H9 (cell line): ENCODE measurements around the gene HSFX4. TPM values are rescaled to one million over a fixed set of nuclear protein-coding genes. Genes with fewer than 3 reads are reported as not detected.

ENCODE experiments used
- DNase-seq: peaks from one replicate; pipeline ENCODE4 v3.0.0-alpha.2; 2017
- H2AFZ ChIP-seq: one replicate; pipeline ENCODE4 v1.6.1; 2013; ENCODE audit warnings: mild to moderate bottlenecking, low read length, control low read depth, moderate library complexity
- H2AK5ac ChIP-seq: 2 replicates; pipeline ENCODE4 v1.6.1; 2013; ENCODE audit warnings: low read length, control low read depth, mixed read lengths; ENCODE audit not compliant: insufficient read length
- H2BK120ac ChIP-seq: one replicate; pipeline ENCODE4 v1.6.1; 2013; ENCODE audit warnings: low read depth, mild to moderate bottlenecking, low read length, control low read depth, inconsistent platforms; ENCODE audit not compliant: poor library complexity, severe bottlenecking
- H2BK12ac ChIP-seq: 2 replicates; pipeline ENCODE4 v1.6.1; 2013; ENCODE audit warnings: low read length, control low read depth, mixed read lengths, low read depth; ENCODE audit not compliant: insufficient read length
- H2BK15ac ChIP-seq: 2 replicates; pipeline ENCODE4 v1.6.1; 2013; ENCODE audit warnings: low read depth, low read length, control low read depth
- H2BK20ac ChIP-seq: one replicate; pipeline ENCODE4 v1.6.1; 2013; ENCODE audit warnings: low read depth, mild to moderate bottlenecking, low read length, control low read depth, inconsistent platforms; ENCODE audit not compliant: poor library complexity, severe bottlenecking
- H2BK5ac ChIP-seq: 2 replicates; pipeline ENCODE4 v1.6.1; 2013; ENCODE audit warnings: low read length, control low read depth, mixed read lengths; ENCODE audit not compliant: insufficient read length
- H3K14ac ChIP-seq: 2 replicates; pipeline ENCODE4 v1.6.1; 2013; ENCODE audit warnings: low read length, control low read depth; ENCODE audit not compliant: insufficient read depth
- H3K18ac ChIP-seq: 2 replicates; pipeline ENCODE4 v1.6.1; 2013; ENCODE audit warnings: low read depth, mild to moderate bottlenecking, mixed read lengths, low read length, control low read depth; ENCODE audit not compliant: insufficient read length
- H3K23ac ChIP-seq: 2 replicates; pipeline ENCODE4 v1.6.1; 2013; ENCODE audit warnings: low read length, control low read depth, mixed read lengths, low read depth; ENCODE audit not compliant: insufficient read length
- H3K23me2 ChIP-seq: 2 replicates; pipeline ENCODE4 v1.6.1; 2013; ENCODE audit warnings: low read depth, mild to moderate bottlenecking, mixed read lengths, low read length, control low read depth; ENCODE audit not compliant: insufficient read length, poor library complexity, severe bottlenecking
- H3K27ac ChIP-seq: 2 replicates; pipeline ENCODE4 v1.5.1; 2013; ENCODE audit warnings: low read length, control low read depth, mixed read lengths, low read depth; ENCODE audit not compliant: insufficient read length
- H3K27me3 ChIP-seq: 2 replicates; pipeline ENCODE4 v1.6.1; 2013; ENCODE audit warnings: low read length, control low read depth, inconsistent platforms; ENCODE audit not compliant: insufficient read depth
- H3K4ac ChIP-seq: 2 replicates; pipeline ENCODE4 v1.6.1; 2013; ENCODE audit warnings: low read depth, mild to moderate bottlenecking, control low read depth, inconsistent platforms, low read length, moderate library complexity
- H3K4me1 ChIP-seq: 2 replicates; pipeline ENCODE4 v1.6.1; 2013; ENCODE audit warnings: low read length, control low read depth, inconsistent platforms; ENCODE audit not compliant: insufficient read depth
- H3K4me2 ChIP-seq: 2 replicates; pipeline ENCODE4 v1.6.1; 2013; ENCODE audit warnings: low read length, control low read depth, mixed read lengths; ENCODE audit not compliant: insufficient read length, insufficient read depth
- H3K56ac ChIP-seq: 2 replicates; pipeline ENCODE4 v1.6.1; 2013; ENCODE audit warnings: low read depth, mild to moderate bottlenecking, mixed read lengths, low read length, control low read depth; ENCODE audit not compliant: insufficient read length
- H3K79me1 ChIP-seq: 2 replicates; pipeline ENCODE4 v1.6.1; 2013; ENCODE audit warnings: low read depth, mild to moderate bottlenecking, moderate library complexity, low read length, control low read depth, inconsistent platforms; ENCODE audit not compliant: insufficient read depth, poor library complexity, severe bottlenecking
- H3K79me2 ChIP-seq: 2 replicates; pipeline ENCODE4 v1.6.1; 2013; ENCODE audit warnings: low read length, control low read depth, inconsistent platforms; ENCODE audit not compliant: insufficient read depth
- H3K9ac ChIP-seq: 2 replicates; pipeline ENCODE4 v1.6.1; 2013; ENCODE audit warnings: low read length, control low read depth, mixed read lengths; ENCODE audit not compliant: insufficient read length; ENCODE audit errors: extremely low read depth
- H3K9me3 ChIP-seq: one replicate; pipeline ENCODE4 v1.6.1; 2013; ENCODE audit warnings: low read depth, low read length, inconsistent platforms; ENCODE audit not compliant: control insufficient read depth
- H3T11ph ChIP-seq: one replicate; pipeline ENCODE4 v1.6.1; 2013; ENCODE audit warnings: mild to moderate bottlenecking, low read length, control low read depth, inconsistent platforms
- H4K20me1 ChIP-seq: one replicate; pipeline ENCODE4 v1.6.1; 2013; ENCODE audit not compliant: control insufficient read depth, insufficient read length, insufficient read depth
- H4K5ac ChIP-seq: 2 replicates; pipeline ENCODE4 v1.6.1; 2013; ENCODE audit warnings: low read depth, mild to moderate bottlenecking, mixed read lengths, low read length, control low read depth; ENCODE audit not compliant: insufficient read length
- H4K8ac ChIP-seq: replicated peaks from 2 replicates; pipeline ENCODE4 v1.6.1; 2013; ENCODE audit warnings: low read length, control low read depth, mixed read lengths, low read depth; ENCODE audit not compliant: insufficient read length
- H4K91ac ChIP-seq: 2 replicates; pipeline ENCODE4 v1.6.1; 2013; ENCODE audit warnings: low read depth, mild to moderate bottlenecking, moderate library complexity, mixed read lengths, low read length, control low read depth; ENCODE audit not compliant: insufficient read length
- H3K27ac Mint-ChIP-seq, 3 experiments: 2 replicates in 2 of 3; 3 replicates in 1 of 3; pipeline ENCODE4 v1.8.0; 2020 to 2021; ENCODE audit warnings: mixed read lengths in 3 of 3, mild to moderate bottlenecking in 1 of 3, moderate library complexity in 1 of 3
- H3K27me3 Mint-ChIP-seq: 2 replicates; pipeline ENCODE4 v1.8.0; 2021; ENCODE audit warnings: low read depth, mild to moderate bottlenecking, moderate library complexity, mixed read lengths
- H3K36me3 Mint-ChIP-seq, 3 experiments: 2 replicates in 2 of 3; 3 replicates in 1 of 3; pipeline ENCODE4 v1.8.0; 2020 to 2021; ENCODE audit warnings: low read depth in 3 of 3, mixed read lengths in 3 of 3; ENCODE audit not compliant: insufficient read depth in 1 of 3
- H3K4me1 Mint-ChIP-seq, 2 experiments: 2 replicates each; pipeline ENCODE4 v1.8.0; 2020; ENCODE audit warnings: mixed read lengths in 2 of 2
- H3K4me3 Mint-ChIP-seq, 2 experiments: 2 replicates in 1 of 2; 3 replicates in 1 of 2; pipeline ENCODE4 v1.8.0; 2020 to 2021; ENCODE audit warnings: mild to moderate bottlenecking in 2 of 2, mixed read lengths in 2 of 2, moderate library complexity in 1 of 2
- H3K9me3 Mint-ChIP-seq, 2 experiments: 2 replicates in 1 of 2; 3 replicates in 1 of 2; pipeline ENCODE4 v1.8.0; 2020; ENCODE audit warnings: mild to moderate bottlenecking in 2 of 2, mixed read lengths in 2 of 2, moderate library complexity in 1 of 2
- WGBS: extraction: QIAGEN DNeasy Blood & Tissue Kit; methylation state at CpG from one replicate; pipeline ENCODE4 v1.1.7; 2013; ENCODE audit warnings: missing lambda C conversion rate, low lambda C conversion rate, mixed read lengths; ENCODE audit not compliant: insufficient read length; ENCODE audit errors: extremely low coverage; 5-methylcytosine and 5-hydroxymethylcytosine counted together
- total RNA-seq: library from RNA; stranded (reverse); gene quantifications from 2 replicates; pipeline ENCODE4 v1.2.1, GENCODE V29; 2021
- TF ChIP-seq, protein P1 (sequence below): fragments of 200-600 bp; sonication (generic); conservative IDR thresholded peaks from 3 replicates; pipeline ENCODE4 v1.8.0; 2021; ENCODE audit warnings: antibody characterized with exemption, mild to moderate bottlenecking

The HSFX4 gene
- total RNA-seq, 1 experiment from 2014 or later, result not detected

- Histone ChIP-seq H3K23ac (no peak overlapping the region), H2BK120ac (no peak overlapping the region), H3K18ac (no peak overlapping the region), H4K20me1 (no peaks in the 10 kb centered on the region), H3K79me2 (no peaks in the 10 kb centered on the region), H2BK12ac (no peak overlapping the region), H3K14ac (no peak overlapping the region), H3K27ac (no peak overlapping the region), H3K4me1 (no peaks in the 10 kb centered on the region), H3K9ac (no peak overlapping the region), H3K9me3 (peaks cover 7% of the 10 kb centered on the region), H2BK5ac (no peak overlapping the region), H2BK15ac (no peak overlapping the region), H3K23me2 (peaks cover 7% of the 10 kb centered on the region), H4K8ac (no peak overlapping the region), H3T11ph (no peak overlapping the region), H2BK20ac (no peak overlapping the region), H3K4ac (no peak overlapping the region), H3K56ac (no peak overlapping the region), H3K4me2 (no peak overlapping the region), H4K5ac (no peak overlapping the region), H2AFZ (no peak overlapping the region), H3K79me1 (no peaks in the 10 kb centered on the region), H3K27me3 (no peaks in the 10 kb centered on the region), H2AK5ac (no peak overlapping the region), H4K91ac (no peak overlapping the region)
- H3K4me1 Mint-ChIP-seq, result peaks cover 0 to 3% of the 10 kb centered on the region in 2 experiments; a peak in 1 of 4 replicates
- no CpG with 5 or more reads among the region's 50 CpGs for WGBS
- peaks cover 43 to 47% of the 10 kb centered on the region in 2 experiments for H3K9me3 Mint-ChIP-seq
- H3K27me3 Mint-ChIP-seq, result peaks cover 3% of the 10 kb centered on the region; the same call in 1 of the 2 replicates
- H3K27ac Mint-ChIP-seq, result peak overlapping the region in 1 of 3 experiments; percentile 99; a peak in 1 of 7 replicates
- TF ChIP-seq, protein P1, sequence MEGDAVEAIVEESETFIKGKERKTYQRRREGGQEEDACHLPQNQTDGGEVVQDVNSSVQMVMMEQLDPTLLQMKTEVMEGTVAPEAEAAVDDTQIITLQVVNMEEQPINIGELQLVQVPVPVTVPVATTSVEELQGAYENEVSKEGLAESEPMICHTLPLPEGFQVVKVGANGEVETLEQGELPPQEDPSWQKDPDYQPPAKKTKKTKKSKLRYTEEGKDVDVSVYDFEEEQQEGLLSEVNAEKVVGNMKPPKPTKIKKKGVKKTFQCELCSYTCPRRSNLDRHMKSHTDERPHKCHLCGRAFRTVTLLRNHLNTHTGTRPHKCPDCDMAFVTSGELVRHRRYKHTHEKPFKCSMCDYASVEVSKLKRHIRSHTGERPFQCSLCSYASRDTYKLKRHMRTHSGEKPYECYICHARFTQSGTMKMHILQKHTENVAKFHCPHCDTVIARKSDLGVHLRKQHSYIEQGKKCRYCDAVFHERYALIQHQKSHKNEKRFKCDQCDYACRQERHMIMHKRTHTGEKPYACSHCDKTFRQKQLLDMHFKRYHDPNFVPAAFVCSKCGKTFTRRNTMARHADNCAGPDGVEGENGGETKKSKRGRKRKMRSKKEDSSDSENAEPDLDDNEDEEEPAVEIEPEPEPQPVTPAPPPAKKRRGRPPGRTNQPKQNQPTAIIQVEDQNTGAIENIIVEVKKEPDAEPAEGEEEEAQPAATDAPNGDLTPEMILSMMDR, result no peak
- peaks cover 13 to 18% (median 16%) of the 10 kb centered on the region in 3 experiments for H3K36me3 Mint-ChIP-seq
- peak; percentile 92 for DNase-seq
- H3K4me3 Mint-ChIP-seq, result peak overlapping the region; percentile 40 to 50; a peak in 3 of 5 replicates
Measured at GRCh38 chrX:149938881-149939654, 9.7 kb downstream of the HSFX4 start.
